Measurements from ENCODE around the gene OR52E5.

- TF ChIP-seq CTCF (IDR thresholded peaks at IDR 0.05; ENCODE audit: insufficient read depth, low read depth, low read length) (no peak), EZH2 (IDR thresholded peaks at IDR 0.05; ENCODE audit: insufficient read depth, low read length) (no peak)
Observed at GRCh38 chr11:5892908-5893307, at the start of gene OR52E5.

Measured in astrocyte (in vitro differentiated cells and primary cell).